ENCODE measurements around the gene REX1BD. TPM values are rescaled to one million over a fixed set of nuclear protein-coding genes. Genes with fewer than 3 reads are reported as not detected.

REX1BD gene
- total RNA-seq, 2 donors from 2014 or later, result 146 to 214 TPM

GRCh38 chr19:18608102-18608804 is 19.7 kb downstream of the REX1BD start:
- WGBS, 2 donors, result 34 to 37% methylated on average over 5 of the region's 5 CpGs
- Histone ChIP-seq H3K27ac (no peak overlapping the region), H3K4me3 (no peak overlapping the region), H3K9me3 (no peaks in the 10 kb centered on the region), H3K4me1 (peaks cover 44% of the 10 kb centered on the region), H3K27me3 (peaks cover 0 to 62% of the 10 kb centered on the region in 2 donors), H3K36me3 (replicated peaks in 1 of 2; ENCODE audit: insufficient read depth in 1 of 2, low read depth in 2 of 2) (no peaks in the 10 kb centered on the region)
- ATAC-seq (no peak), DNase-seq (no peak)
- intact Hi-C loops (cut with DNase I), result no loop called here
- TF ChIP-seq POLR2A (IDR thresholded peaks at IDR 0.05), result no peak
- TF ChIP-seq, protein P1, sequence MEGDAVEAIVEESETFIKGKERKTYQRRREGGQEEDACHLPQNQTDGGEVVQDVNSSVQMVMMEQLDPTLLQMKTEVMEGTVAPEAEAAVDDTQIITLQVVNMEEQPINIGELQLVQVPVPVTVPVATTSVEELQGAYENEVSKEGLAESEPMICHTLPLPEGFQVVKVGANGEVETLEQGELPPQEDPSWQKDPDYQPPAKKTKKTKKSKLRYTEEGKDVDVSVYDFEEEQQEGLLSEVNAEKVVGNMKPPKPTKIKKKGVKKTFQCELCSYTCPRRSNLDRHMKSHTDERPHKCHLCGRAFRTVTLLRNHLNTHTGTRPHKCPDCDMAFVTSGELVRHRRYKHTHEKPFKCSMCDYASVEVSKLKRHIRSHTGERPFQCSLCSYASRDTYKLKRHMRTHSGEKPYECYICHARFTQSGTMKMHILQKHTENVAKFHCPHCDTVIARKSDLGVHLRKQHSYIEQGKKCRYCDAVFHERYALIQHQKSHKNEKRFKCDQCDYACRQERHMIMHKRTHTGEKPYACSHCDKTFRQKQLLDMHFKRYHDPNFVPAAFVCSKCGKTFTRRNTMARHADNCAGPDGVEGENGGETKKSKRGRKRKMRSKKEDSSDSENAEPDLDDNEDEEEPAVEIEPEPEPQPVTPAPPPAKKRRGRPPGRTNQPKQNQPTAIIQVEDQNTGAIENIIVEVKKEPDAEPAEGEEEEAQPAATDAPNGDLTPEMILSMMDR (IDR thresholded peaks at IDR 0.05), result no peak

DNA sequence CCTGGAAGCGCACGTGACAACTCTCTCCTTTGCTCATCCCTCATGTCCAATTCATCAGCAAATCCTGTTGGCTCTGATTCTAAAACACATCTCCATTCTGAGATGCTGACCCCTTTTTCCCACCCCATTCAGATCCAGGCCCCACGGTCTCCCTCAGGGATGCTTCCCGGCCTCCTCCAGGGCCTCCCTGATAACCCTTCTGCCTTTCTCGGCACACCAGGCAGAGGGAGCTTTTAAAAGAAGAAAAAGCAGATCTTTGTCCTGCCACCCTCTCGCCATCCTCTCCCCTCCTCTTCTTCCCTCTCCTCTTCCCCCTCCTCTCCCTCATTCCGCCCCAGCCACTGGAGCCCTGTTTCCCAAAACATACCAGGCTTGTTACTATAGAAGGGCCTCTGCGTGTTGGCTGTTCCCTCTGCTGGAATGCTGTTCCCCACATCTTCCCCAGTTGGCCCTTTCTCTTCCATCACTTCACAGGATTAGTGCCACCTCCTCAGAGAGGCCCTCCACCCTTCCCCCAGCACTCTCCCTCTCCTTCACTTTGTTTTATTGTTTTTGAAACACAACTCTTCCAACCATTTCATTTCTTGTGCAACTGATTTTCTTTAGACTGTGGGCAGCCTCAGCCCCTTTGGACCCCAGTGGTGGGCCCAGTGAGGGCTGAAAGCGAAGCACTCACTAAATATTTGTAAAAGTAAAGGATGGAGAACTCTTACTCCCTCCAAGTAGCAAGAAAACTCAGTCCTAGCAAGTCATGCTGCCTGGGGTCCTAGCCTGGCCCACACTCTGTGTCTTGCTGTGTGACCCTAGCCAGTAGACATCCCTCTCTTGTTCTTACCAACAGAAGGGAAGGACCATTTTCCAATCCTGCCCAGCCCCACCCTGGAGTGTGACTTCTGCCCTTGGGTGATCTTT is 20.5 kb downstream of the REX1BD start:
- H3K27ac ChIP-seq, result no peak overlapping the region
- ATAC-seq, result no peak
- peaks cover 0 to 65% of the 10 kb centered on the region in 2 donors for H3K27me3 ChIP-seq
- H3K4me1 ChIP-seq, result peaks cover 44% of the 10 kb centered on the region
- no peak overlapping the region for H3K4me3 ChIP-seq
- TF ChIP-seq, protein P1 (IDR thresholded peaks at IDR 0.05), result no peak
- TF ChIP-seq POLR2A (IDR thresholded peaks at IDR 0.05), result no peak
- H3K36me3 ChIP-seq (replicated peaks in 1 of 2; ENCODE audit: insufficient read depth in 1 of 2, low read depth in 2 of 2), result no peaks in the 10 kb centered on the region
- 57 to 69% methylated on average over 9 of the region's 9 CpGs for WGBS, 2 donors
- no peaks in the 10 kb centered on the region for H3K9me3 ChIP-seq
- no peak for DNase-seq
- intact Hi-C loops (cut with DNase I), result no loop called here

DNA sequence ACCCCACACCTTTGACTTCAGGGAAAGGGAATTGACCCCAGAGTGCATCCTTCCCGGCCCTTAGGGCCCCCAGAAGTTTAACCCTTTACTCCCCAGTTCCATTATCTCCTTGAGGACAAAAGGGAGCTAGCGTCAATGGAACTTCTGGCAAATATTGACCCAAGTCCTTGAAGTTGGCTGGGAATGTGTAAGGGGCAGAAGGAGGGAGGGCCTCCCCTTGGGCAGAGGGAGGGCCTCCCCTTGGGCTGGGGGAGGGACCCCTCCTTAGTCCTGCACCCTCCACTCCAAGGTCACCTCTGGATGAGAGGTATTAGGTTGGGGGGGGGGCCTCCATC is 21.1 kb downstream of the REX1BD start:
- Histone ChIP-seq H3K4me1 (peaks cover 44% of the 10 kb centered on the region), H3K9me3 (no peaks in the 10 kb centered on the region), H3K27ac (no peak overlapping the region), H3K4me3 (no peak overlapping the region), H3K27me3 (peaks cover 0 to 65% of the 10 kb centered on the region in 2 donors), H3K36me3 (replicated peaks in 1 of 2; ENCODE audit: insufficient read depth in 1 of 2, low read depth in 2 of 2) (no peaks in the 10 kb centered on the region)
- no peak for ATAC-seq
- intact Hi-C loops (cut with DNase I), result no loop called here
- no peak for DNase-seq
- WGBS, 2 donors, result 11 to 19% methylated on average over 2 of the region's 2 CpGs
- TF ChIP-seq, protein P1 (IDR thresholded peaks at IDR 0.05), result no peak
- TF ChIP-seq POLR2A (IDR thresholded peaks at IDR 0.05), result no peak

DNA sequence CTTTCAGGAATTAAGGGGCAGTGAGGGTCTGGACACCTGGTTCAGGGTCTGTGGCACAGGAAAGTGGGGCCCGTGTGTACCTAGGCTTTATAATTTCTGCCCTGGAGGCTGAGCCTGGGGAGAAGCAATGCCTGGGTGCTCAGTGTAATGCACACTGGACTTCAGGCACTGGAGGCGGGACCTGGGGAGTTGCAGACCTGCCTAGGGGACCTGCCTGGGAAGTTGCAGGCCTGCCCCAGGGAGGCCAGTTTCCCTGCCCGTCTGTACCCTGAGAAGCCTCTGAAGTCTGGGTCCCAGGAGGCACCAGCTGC is 21.6 kb downstream of the REX1BD start:
- no peak for DNase-seq
- TF ChIP-seq POLR2A (IDR thresholded peaks at IDR 0.05), result no peak
- TF ChIP-seq, protein P1 (IDR thresholded peaks at IDR 0.05), result no peak
- intact Hi-C loops (cut with DNase I), result no loop called here
- Histone ChIP-seq H3K36me3 (replicated peaks in 1 of 2; ENCODE audit: insufficient read depth in 1 of 2, low read depth in 2 of 2) (no peaks in the 10 kb centered on the region), H3K4me1 (peaks cover 44% of the 10 kb centered on the region), H3K27me3 (peaks cover 0 to 61% of the 10 kb centered on the region in 2 donors), H3K4me3 (no peak overlapping the region), H3K9me3 (no peaks in the 10 kb centered on the region), H3K27ac (no peak overlapping the region)
- no peak for ATAC-seq
- 17 to 39% methylated on average over 1 to 3 of the region's 3 CpGs for WGBS, 2 donors
